ENCODE measurements around the gene COL1A1.
A peak's percentile ranks its signal among the peaks of the same experiment; 100 is the strongest.

COL1A1 gene

GRCh38 chr17:50210240-50211225, 9.1 kb upstream of the COL1A1 start:
- POLR2A ChIA-PET (ENCODE audit: low non-redundant PET): interaction anchor here (0.6 kb wide), 1 partner anchor 36 kb away, joined by 5 read pairs; no protein-coding TSS in a partner anchor
- peak; percentile 78 for DNase-seq (ENCODE audit: low spot score)
- H3K27ac ChIP-seq: peak overlapping the region; percentile 67
- TF ChIP-seq CTCF (conservative IDR thresholded peaks at IDR 0.05; ENCODE audit: low read depth): no peak
- CTCF ChIA-PET: interaction anchor here (0.6 to 0.9 kb wide), 2 partner anchors 45 to 63 kb away, joined by 3 to 4 read pairs; partner anchors contain the start of gene SGCA

GRCh38 chr17:50209472-50210239, 8.2 kb upstream of the COL1A1 start:
- no peak for DNase-seq (ENCODE audit: low spot score)
- TF ChIP-seq CTCF (conservative IDR thresholded peaks at IDR 0.05; ENCODE audit: low read depth): no peak
- H3K27ac ChIP-seq: peak overlapping the region; percentile 67
- CTCF ChIA-PET: no interaction called here
- POLR2A ChIA-PET (ENCODE audit: low non-redundant PET): no interaction called here

- POLR2A ChIA-PET (ENCODE audit: low non-redundant PET): no interaction called here
- TF ChIP-seq CTCF (conservative IDR thresholded peaks at IDR 0.05; ENCODE audit: low read depth): no peak
- H3K27ac ChIP-seq: peak overlapping the region; percentile 67
- CTCF ChIA-PET: no interaction called here
- no peak for DNase-seq (ENCODE audit: low spot score)
These were observed 7.7 kb upstream of the COL1A1 start for GRCh38 chr17:50209133-50209471.

- ChIA-PET CTCF (interaction anchor here (0.9 to 1.4 kb wide), 2 partner anchors 63 to 89 kb away, joined by 3 to 4 read pairs; no protein-coding TSS in a partner anchor), POLR2A (ENCODE audit: low non-redundant PET) (no interaction called here)
- TF ChIP-seq CTCF (conservative IDR thresholded peaks at IDR 0.05; ENCODE audit: low read depth): no peak
- peak overlapping the region; percentile 11; the same call in 1 of the 2 replicates for H3K27ac ChIP-seq
- no peak for DNase-seq (ENCODE audit: low spot score)
These were observed 7.2 kb upstream of the COL1A1 start for GRCh38 chr17:50208611-50209061.

- POLR2A ChIA-PET (ENCODE audit: low non-redundant PET): interaction anchor here (0.6 kb wide), 1 partner anchor 158 kb away, joined by 5 read pairs; no protein-coding TSS in a partner anchor
- CTCF ChIA-PET: interaction anchor here (0.9 to 1.4 kb wide), 2 partner anchors 64 to 90 kb away, joined by 3 to 4 read pairs; no protein-coding TSS in a partner anchor
- TF ChIP-seq CTCF (conservative IDR thresholded peaks at IDR 0.05; ENCODE audit: low read depth): no peak
- peak overlapping the region; percentile 11; the same call in 1 of the 2 replicates for H3K27ac ChIP-seq
- DNase-seq (ENCODE audit: low spot score): no peak
These were observed 6.5 kb upstream of the COL1A1 start for GRCh38 chr17:50207792-50208567.

Data from RWPE1 (cell line).